ENCODE measurements around the gene RNASE1.
"Not testable (repeated sequence)": the region's sequence is repeated elsewhere in the genome, so short reads cannot be mapped to it uniquely, and the experiment has no call there.

Gene RNASE1

DNA sequence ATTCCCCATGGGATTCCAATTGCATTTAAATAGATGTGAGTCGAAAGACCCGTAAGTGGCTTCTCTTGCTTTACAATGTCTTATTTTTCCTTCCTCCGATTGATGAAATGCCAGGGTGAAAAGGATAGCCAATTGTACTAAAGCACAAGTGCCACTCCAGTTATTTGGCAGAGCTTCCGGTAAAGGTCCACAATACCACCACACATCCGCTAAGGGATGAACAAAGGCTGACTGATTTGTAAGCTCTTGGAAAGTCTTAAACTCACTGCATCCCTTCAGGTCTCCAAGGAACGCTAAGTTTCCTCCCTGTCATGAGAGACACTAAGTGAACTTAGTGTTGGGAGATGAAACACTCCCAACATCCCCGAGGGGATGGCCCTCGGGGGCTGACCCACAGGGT, 21.2 kb upstream of the RNASE1 start:
- Histone ChIP-seq H3K9me3 (peaks cover 0 to 5% (median 5%) of the 10 kb centered on the region in 3 donors), H3K4me1 (no peaks in the 10 kb centered on the region), H3K4me3 (no peak overlapping the region), H3K27me3 (no peaks in the 10 kb centered on the region), H3K27ac (no peak overlapping the region), H3K36me3 (no peaks in the 10 kb centered on the region)
- TF ChIP-seq, protein P1, sequence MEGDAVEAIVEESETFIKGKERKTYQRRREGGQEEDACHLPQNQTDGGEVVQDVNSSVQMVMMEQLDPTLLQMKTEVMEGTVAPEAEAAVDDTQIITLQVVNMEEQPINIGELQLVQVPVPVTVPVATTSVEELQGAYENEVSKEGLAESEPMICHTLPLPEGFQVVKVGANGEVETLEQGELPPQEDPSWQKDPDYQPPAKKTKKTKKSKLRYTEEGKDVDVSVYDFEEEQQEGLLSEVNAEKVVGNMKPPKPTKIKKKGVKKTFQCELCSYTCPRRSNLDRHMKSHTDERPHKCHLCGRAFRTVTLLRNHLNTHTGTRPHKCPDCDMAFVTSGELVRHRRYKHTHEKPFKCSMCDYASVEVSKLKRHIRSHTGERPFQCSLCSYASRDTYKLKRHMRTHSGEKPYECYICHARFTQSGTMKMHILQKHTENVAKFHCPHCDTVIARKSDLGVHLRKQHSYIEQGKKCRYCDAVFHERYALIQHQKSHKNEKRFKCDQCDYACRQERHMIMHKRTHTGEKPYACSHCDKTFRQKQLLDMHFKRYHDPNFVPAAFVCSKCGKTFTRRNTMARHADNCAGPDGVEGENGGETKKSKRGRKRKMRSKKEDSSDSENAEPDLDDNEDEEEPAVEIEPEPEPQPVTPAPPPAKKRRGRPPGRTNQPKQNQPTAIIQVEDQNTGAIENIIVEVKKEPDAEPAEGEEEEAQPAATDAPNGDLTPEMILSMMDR (IDR thresholded peaks at IDR 0.05): no peak
- intact Hi-C loops (cut with DNase I; ENCODE audit: low total_unique reads): loop anchor here (5.0 kb wide), 1 partner anchor 468 kb away; no protein-coding TSS in a partner anchor
- no peak for DNase-seq

DNA sequence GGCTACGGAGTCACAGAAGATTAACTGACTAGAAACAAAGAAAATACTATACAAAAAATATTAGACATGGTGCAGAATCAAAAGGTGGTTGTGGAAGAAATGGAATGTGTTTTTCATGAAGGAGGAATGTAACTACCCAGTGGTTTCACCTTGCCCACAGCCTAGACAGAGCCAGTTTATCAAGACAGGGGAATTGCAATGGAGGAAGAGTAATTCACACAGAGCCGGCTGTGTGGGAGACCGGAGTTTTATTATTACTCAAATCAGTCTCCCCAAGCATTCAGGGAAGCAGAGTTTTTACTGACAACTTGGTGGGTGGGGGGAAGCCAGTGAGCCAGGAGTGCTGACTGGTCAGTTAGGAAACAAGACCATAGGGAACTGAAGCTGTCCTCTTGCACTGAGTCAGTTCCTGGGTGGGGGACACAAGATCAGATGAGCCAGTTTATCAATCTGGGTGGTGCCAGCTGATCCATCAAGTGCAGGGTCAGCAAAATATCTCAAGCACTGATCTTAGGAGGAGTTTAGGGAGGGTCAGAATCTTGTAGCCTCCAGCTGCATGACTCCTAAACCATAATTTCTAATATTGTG, 19.0 kb upstream of the RNASE1 start:
- intact Hi-C loops (cut with DNase I; ENCODE audit: low total_unique reads): loop anchor here (5.0 kb wide), 1 partner anchor 471 kb away; no protein-coding TSS in a partner anchor
- not testable (repeated sequence) for H3K27me3 ChIP-seq, H3K4me3 ChIP-seq, H3K9me3 ChIP-seq, H3K4me1 ChIP-seq, H3K27ac ChIP-seq, H3K36me3 ChIP-seq
- peak; percentile 60 to 70 for DNase-seq

DNA sequence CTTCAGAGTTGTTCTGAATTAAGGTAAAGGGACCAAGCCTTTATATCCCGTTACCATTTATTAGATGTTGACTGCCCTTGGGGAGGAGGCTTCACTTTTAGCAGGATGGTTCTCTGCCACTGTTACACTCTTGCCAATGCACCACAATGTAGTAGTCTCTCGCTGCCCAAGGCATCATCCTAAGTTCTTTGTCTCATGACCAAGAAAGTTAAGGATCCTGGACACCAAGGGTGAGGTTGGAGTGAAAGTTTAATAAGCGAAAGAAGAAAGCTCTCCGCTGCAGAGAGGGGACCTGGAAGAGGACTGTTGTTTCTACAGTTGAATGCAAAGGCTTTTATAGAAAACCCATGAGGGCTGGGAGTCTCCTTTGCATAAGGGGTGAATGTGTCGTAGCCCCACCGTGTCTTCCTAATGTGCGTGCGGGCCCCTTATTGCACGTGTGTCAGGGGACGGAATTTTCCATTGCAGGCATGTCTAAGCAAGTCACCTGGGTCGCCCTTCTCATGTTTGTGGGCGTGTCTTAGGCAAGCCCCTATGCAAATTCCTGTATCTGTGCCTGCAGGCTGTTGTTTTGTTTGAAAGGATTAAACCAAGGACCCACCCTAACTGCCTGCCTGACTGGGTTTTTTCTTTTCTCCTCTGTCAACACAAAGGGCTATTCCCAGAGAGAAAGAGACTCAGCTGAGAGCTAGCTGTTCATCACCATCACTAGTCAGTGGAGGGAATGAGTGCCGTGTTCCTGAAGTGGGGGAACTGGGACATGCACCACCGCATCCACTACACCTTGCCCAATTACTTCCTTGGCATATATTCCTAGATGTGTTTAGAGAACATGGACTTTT, 17.6 kb upstream of the RNASE1 start:
- Histone ChIP-seq H3K9me3 (no peaks in the 10 kb centered on the region), H3K27me3 (no peaks in the 10 kb centered on the region), H3K36me3 (no peaks in the 10 kb centered on the region), H3K4me1 (no peaks in the 10 kb centered on the region), H3K4me3 (no peak overlapping the region), H3K27ac (no peak overlapping the region)
- intact Hi-C loops (cut with DNase I; ENCODE audit: low total_unique reads): loop anchor here (5.0 kb wide), 1 partner anchor 472 kb away; no protein-coding TSS in a partner anchor
- DNase-seq: no peak
- TF ChIP-seq, protein P1 (IDR thresholded peaks at IDR 0.05): no peak

GRCh38 chr14:20818861-20819260, 16.2 kb upstream of the RNASE1 start:
- Histone ChIP-seq H3K4me1 (no peaks in the 10 kb centered on the region), H3K9me3 (no peaks in the 10 kb centered on the region), H3K27ac (no peak overlapping the region), H3K36me3 (no peaks in the 10 kb centered on the region), H3K4me3 (no peak overlapping the region), H3K27me3 (no peaks in the 10 kb centered on the region)
- DNase-seq: no peak
- intact Hi-C loops (cut with DNase I; ENCODE audit: low total_unique reads): no loop called here
- TF ChIP-seq, protein P1 (IDR thresholded peaks at IDR 0.05): no peak

GRCh38 chr14:20815946-20816345, 13.3 kb upstream of the RNASE1 start:
- H3K4me3 ChIP-seq; H3K4me1 ChIP-seq; DNase-seq; intact Hi-C loops (cut with DNase I; ENCODE audit: low total_unique reads); H3K27me3 ChIP-seq; H3K36me3 ChIP-seq; H3K9me3 ChIP-seq; H3K27ac ChIP-seq: not testable (repeated sequence)

DNA sequence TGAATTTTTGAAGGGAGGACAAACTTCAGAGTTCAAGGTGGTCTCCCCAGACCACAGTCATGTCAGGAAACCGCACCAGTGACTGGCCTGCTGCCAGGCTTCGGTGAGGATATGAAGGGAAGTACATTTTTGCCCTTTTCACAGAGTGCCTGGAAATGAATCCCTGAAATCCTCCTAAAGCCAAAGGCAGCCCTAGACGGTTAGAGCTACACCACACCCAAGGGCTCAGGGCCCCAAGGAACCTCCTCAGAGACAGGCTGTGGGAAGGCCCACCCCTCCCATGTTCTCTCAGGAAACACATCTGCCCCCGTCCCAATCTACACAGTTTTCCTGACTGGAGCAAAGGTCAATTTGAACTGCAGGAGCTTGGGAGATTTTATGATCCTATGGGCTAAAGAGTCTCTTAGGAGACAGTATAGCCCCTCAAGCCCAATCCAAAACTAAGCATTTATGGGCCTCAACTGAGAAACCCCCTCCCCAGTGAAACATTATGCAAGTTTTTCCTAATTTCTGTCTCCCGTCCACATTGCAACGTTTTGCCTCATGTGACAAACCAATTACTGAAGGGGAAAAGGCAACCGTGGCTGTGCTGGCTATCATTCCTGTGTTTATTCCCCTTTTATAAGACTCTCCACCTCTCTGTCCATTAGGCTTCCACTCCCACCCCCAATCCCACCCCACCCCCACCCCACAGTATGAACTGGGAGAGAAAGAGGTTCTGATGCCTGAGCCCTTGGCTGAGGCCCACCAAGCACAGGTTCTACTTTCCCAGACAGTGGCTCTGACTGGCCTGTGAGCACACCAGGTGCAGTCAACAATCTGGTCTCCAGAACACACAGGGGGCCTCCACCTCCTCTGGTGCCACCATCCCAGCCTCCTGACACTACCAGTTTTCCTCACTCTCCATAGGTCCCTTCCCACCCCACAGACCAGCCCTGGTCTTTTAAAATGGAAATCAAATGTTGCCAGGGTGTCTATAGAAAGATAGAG, 9.6 kb upstream of the RNASE1 start:
- H3K27me3 ChIP-seq: no peaks in the 10 kb centered on the region
- TF ChIP-seq, protein P1 (IDR thresholded peaks at IDR 0.05): no peak

More for the DNA sequence above, 9.6 kb upstream of the RNASE1 start:
- Histone ChIP-seq H3K9me3 (no peaks in the 10 kb centered on the region), H3K4me1 (no peaks in the 10 kb centered on the region), H3K27ac (no peak overlapping the region), H3K36me3 (no peaks in the 10 kb centered on the region), H3K4me3 (no peak overlapping the region)
- intact Hi-C loops (cut with DNase I; ENCODE audit: low total_unique reads): no loop called here
- DNase-seq: no peak
